ENCODE data around the gene WDR88. TPM values are rescaled to one million over a fixed set of nuclear protein-coding genes. Genes with fewer than 3 reads are reported as not detected.

The WDR88 gene
- total and polyA plus RNA-seq, 10 of the 15 experiments (the other 5 are each of a cell fraction or from before 2014, with no cell fraction given) = 0.19 to 0.34 TPM; not detected in 8

- DNase-seq (ENCODE audit: low read depth, low spot score) = no peak
- CTCF ChIA-PET = no interaction called here
- Histone ChIP-seq H3K9me3 (replicated peaks; ENCODE audit: control insufficient read depth, insufficient read depth, low read length) (no peaks in the 10 kb centered on the region), H3K4me2 (ENCODE audit: control insufficient read depth, insufficient read depth) (no peak overlapping the region), H3K27me3 (replicated peaks in 1 of 2; ENCODE audit: control insufficient read depth in 2 of 2, insufficient read depth in 2 of 2, low read length in 1 of 2) (no peaks in the 10 kb centered on the region), H3K4me3 (no peak overlapping the region), H4K20me1 (ENCODE audit: control insufficient read depth, insufficient read depth) (no peaks in the 10 kb centered on the region), H3K27ac (ENCODE audit: control insufficient read depth, insufficient read depth) (no peak overlapping the region), H3K79me2 (ENCODE audit: control insufficient read depth, insufficient read depth, low read length) (no peaks in the 10 kb centered on the region), H3K4me1 (ENCODE audit: control insufficient read depth, insufficient read depth, low read length) (peaks cover 5% of the 10 kb centered on the region), H3K9ac (ENCODE audit: control insufficient read depth, insufficient read depth, low read length) (no peak overlapping the region), H2AFZ (ENCODE audit: control insufficient read depth, low read depth, low read length) (no peak overlapping the region), H3K36me3 (ENCODE audit: control insufficient read depth in 2 of 2, insufficient read depth in 2 of 2, low read length in 1 of 2) (no peaks in the 10 kb centered on the region)
- POLR2A ChIA-PET = no interaction called here
- WGBS (ENCODE audit: insufficient coverage, insufficient replicate concordance, low lambda C conversion rate, missing lambda C conversion rate) = 57% methylated on average over 15 of the region's 15 CpGs
- no peak for ATAC-seq
- FAIRE-seq = no peak
- in situ Hi-C loops (cut with MboI) (no loop called here), intact Hi-C loops (cut with micrococcal nuclease; ENCODE audit: unreplicated experiment) (no loop called here)
- RAD21 ChIA-PET (ENCODE audit: unreplicated experiment) = no interaction called here
- BruUV-seq (replicated peaks) = no TSS peak
- TF ChIP-seq POLR2A (IDR thresholded peaks at IDR 0.05; ENCODE audit: low read depth, low read length) (no peak), YY1 (IDR thresholded peaks at IDR 0.05; ENCODE audit: low read depth, low read length) (no peak), KAT2A (conservative IDR thresholded peaks at IDR 0.05; ENCODE audit: control insufficient read depth, low read depth, low read length) (no peak), HDAC2 (IDR thresholded peaks at IDR 0.05) (no peak), ZNF217 (IDR thresholded peaks at IDR 0.05) (no peak), ATF3 (IDR thresholded peaks at IDR 0.05; ENCODE audit: borderline replicate concordance, extremely low read depth, low read depth, low read length) (no peak), FOXK2 (IDR thresholded peaks at IDR 0.05) (no peak), GATAD2B (conservative IDR thresholded peaks at IDR 0.05; ENCODE audit: low read depth) (no peak)
- SMC1A ChIA-PET (ENCODE audit: uncharacterized antibody, unreplicated experiment) = no interaction called here
Observed at GRCh38 chr19:33201886-33202545, 70.1 kb downstream of the WDR88 start.

Measured in GM12878 (cell line).